CD1c-positive myeloid dendritic cell (primary cell): ENCODE data around the gene APMAP.
A peak's percentile ranks its signal among the peaks of the same experiment; 100 is the strongest.

Experiments used
- DNase-seq: peaks from one replicate; pipeline ENCODE4 v3.0.0-alpha.2; 2016; ENCODE audit errors: extremely low spot score

APMAP gene

DNA sequence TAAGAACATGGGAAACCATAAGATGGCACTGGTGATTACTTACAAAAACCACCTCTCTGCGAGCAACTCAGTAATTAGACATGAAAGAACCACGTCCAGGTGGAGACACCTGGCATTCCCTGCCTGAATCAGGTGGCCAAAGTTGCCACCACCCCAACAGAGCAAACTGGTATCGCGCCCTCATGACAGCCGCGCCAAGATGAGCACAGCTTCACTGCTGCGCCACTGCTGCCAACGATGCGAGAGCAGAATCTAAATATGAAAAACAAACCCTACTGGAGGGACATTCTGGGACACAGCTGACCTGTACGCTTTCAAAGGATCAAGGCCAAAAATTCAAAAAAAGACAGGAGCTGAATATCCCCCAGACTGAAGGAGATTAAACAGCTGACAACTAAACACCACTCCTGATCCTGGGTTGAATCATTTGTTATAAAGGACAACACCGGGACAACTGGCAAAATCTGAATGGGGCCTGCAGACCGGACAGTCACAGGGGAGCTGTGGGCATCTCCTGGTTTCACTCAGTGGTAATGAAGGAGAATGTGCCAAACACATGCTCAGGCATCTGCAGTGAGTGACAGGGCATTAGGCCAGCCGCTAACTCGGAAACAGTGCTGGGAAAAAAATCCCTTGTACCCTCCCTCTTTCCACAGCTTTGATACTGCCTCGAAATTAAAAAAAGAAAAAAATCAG, 26.1 kb downstream of the APMAP start:
- no peak for DNase-seq

DNA sequence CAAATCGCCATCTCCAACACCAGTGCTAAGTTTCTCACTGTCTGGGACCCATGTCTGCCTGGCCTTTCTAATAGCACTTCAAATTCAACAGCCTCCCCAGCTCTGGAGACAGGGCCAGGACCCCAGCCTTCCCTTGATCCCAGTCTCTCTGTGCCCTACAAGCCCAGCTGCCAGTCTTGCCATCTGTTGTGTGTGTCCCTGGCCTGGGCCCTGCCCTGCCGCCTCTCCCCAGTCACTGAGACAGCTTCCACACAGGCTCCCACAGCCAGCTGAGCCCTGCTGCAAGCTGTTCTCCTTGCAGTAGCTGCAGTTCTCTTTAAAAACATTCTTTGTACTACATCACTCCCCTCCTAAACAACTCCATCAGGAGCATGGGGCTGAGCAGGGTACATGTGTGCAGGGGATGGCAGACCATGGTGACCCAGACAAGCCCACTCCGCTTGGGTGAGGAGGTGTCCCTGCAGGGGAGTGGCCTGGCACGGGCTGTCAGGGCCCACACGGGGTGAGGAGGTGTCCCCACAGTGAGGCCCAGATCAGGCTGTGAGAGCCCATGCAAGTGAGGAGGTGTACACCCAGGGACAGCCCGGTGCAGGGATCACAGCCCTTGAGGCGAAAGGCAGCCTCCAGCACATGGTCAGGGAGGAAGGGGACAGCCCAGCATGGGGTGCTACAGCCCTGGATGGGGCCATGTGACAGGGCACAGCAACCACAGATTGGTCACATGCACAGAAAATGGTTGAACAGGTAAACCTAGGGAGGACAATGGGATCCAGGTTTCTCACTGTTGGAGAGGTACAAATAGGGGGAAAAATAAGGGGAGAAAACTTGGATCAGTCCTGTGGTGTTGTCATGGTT, 27.3 kb downstream of the APMAP start:
- DNase-seq = no peak

DNA sequence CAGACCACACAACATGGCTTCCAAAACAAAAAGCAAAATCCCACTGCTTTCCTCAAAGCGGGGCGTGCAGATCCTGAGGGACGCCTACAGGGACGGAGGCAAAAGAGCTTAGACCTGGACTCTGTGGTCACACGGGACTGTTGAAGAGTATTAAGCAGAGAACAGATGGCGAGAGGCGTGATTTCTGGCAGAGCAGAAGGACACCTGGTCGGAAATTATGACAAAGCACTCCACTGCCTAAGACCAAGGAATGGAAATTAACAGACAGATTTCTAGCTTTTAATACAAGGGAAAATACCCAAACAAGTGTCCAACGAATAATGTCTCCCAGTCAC, 28.1 kb downstream of the APMAP start:
- no peak for DNase-seq

DNA sequence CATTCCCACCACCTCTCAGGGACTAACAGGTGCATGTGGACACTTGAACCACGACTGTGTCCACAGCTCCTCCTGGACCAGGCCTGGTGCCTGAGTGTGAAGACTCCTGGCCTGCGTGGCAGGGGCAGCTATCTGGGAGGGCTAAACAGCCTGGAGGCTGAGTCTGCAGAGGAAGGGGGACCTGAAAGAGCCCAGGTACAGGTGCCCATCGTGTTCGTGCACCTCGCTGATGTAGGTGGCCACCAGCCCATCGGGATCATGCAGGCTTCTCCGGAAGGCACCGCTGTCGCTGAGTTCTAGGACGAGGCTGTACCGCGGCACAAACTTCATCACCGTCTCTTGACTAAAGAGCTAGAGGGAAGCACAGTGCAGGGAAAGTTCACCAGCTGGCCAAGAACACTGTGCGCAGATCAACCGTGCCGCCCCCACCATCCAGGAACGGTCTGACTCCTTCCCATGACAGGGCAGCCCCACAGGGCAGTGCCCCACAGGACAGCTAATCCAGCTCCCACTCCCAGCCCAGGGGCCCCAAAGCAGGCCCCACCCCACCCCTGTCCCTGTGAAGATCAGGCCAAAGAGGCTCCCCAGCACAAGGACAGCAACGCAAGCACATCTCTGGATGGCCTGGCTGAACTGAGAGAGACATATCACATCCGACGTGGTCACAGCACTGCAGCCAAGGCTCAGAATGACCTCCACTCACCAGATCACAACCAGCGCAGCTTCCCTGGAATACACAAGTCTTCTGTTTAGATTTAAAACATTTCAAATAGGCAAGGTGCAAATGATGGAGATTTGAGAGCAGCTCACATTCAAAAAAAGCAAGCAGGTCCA, 28.7 kb downstream of the APMAP start:
- no peak for DNase-seq

DNA sequence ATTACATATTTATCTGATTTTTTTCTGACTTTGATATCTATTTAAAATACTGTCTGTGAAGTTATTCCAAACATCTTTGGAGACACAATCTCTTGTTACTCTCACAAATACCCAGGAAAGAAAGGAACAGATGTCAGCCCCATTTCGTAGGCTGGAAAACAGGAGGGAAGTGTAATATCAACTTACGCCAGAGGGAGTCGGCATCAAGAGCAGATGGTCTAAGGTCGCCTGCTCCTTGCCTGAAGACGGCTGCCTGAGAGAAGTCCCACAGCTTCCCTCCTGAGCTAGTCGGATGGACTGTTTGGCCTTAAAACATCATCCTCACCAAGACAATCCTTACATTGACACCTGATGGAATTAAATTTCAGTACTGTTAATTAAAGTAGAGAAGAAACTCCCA, 30.0 kb downstream of the APMAP start:
- DNase-seq = no peak

DNA sequence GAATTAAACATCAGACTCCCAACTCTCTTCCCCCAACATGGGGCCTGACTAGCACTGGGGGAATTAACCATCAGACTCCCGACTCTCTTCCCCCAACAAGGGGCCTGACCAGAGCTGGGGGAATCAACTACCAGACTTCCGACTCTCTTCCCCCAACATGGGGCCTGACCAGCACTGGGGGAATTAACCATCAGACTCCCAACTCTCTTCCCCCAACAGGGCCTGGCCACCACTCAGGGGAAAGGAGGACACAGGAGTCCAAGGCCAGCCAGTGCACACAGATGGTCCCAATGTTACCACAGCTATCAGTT, 30.4 kb downstream of the APMAP start:
- DNase-seq = no peak

DNA sequence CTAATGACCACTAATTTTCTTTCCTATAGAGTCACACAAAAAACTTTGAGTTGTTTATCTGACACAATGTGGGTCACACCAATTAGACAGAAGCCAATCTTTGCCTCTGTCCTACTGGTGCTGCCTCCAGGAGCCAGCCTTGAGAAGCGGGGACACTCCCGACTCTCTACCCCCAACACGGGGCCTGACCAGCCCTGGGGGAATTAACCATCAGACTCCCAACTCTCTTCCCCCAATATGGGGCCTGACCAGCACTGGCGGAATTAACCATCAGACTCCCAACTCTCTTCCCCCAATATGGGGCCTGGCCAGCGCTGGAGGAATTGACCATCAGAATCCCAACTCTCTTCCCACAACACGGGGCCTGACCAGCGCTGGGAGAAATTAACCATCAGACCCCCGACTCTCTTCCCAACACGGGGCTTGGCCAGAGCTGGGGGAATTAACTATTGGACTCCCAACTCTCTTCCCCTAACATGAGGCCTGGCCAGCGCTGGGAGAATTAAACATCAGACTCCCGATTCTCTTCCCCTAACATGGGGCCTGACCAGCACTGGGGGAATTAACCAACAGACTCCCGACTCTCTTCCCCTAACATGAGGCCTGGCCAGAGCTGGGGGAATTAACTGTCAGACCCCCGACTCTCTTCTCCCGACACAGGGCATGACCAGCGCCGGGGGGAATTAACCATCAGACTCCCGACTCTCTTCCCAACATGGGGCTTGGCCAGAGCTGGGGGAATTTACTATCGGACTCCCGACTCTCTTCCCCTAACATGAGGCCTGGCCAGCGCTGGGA, 31.0 kb downstream of the APMAP start:
- no peak for DNase-seq

DNA sequence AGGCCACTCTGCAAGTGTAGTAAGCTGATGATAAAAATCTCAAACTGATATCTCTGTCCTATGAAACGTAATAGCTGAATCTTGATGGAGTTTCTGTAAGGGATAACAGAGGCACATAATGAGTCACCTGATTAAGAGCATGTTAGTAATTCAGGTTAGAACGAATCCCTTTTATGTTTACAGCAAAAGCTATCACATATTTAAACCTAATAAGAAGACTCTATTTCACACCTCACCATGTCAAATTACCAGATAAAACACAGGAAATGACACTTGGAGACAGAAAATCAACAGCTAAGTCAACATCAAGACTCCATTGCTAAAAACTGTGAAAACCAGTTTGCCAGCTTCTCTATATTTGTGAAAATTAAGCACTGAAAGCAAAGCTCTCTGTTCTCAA, 31.7 kb downstream of the APMAP start:
- DNase-seq = peak; percentile 16

DNA sequence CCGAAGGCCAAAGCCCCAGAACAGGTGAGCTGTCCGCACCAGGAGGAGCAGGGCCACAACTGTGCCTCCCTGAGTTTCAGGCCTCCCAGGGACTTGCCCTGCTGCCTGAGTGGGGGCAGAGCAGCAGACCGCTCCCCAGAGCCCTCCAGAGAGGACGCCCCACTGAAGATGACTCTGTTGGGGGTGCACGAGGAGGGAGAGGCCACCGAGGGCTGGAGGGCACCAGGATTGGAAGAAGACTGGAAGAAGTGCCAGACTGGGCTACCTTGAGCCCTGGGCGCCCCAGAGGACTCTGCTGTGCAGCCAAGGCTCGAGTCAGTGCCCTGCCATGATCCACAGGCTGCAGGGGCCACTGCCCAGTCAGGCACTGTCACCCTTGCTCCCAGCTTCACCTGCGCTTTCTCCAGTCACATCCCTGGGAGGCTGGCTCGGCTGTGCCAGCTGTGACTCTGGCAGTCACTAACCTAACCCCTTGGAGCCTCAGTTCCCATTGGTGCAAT, 32.2 kb downstream of the APMAP start:
- DNase-seq = no peak

DNA sequence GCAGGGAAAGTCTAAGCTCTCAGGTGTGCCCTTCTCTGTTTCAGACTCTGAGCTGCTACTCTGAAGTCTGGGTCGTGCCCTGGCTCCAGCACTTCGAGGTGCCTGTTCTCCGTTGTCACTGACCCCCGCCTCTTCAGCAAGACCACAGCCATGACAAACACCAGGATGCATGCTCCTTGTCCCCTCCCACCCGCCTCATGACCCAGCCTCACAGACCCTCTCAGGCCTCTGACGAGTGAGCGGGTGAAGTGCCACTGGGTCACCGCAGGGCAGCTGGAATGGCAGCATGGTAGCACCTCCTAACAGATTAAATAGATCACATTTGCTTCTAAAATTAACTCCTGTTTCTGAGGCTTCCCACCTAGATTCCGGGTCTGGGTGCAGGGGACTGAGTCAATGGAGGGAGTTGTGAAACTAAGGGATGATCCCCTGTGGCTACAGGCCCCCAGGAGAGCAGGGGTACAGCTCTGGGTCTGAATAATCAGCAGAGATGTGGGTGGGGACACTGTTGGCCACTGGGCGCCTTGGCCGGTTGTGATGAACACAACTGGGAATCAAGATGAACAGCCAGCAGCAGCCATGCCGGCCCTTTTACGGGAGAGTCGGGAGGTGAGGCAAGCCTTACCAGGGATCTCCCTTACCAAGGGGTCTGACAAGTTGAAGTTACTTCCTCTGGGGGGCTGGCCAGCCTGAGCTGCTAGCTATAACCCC, 32.8 kb downstream of the APMAP start:
- DNase-seq = no peak

DNA sequence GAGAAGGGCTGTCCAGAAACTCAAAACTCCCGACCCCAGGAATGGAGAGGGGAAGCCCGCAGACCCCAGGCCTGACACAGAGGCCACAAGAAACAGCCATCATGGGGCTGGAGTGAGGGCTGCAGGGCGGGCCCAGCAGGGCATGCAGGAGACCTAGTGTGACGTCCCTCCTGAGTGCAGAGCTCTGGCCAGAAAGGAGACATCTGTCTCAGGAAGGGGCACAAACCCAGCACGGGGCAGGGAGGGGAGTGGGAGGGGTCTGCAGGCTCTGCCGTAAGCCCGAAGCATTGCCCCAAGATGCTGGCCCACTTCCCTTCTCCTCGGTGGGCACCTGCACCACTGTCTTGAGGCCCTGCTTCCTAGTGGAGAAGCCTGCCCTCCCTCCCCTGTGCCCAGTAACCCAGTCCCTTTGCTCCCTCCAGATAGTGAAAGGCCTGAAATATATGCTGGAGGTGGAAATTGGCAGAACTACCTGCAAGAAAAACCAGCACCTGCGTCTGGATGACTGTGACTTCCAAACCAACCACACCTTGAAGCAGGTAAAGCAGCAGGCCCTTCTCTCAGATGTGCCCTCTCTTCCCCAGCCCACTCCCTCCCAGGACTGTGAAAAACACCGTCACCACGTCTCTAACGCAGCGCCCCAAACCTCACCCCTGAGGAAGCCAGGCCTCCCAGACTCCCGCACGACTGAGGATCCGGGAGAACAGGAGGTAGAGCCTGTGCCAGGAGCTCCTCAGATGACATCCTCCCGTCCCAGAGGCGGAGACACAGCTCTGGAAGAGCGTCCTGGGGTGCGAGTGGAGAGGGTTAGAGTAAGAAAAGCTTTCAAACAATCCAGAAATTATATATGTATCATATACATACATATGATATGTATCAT, 33.8 kb downstream of the APMAP start:
- DNase-seq = no peak

DNA sequence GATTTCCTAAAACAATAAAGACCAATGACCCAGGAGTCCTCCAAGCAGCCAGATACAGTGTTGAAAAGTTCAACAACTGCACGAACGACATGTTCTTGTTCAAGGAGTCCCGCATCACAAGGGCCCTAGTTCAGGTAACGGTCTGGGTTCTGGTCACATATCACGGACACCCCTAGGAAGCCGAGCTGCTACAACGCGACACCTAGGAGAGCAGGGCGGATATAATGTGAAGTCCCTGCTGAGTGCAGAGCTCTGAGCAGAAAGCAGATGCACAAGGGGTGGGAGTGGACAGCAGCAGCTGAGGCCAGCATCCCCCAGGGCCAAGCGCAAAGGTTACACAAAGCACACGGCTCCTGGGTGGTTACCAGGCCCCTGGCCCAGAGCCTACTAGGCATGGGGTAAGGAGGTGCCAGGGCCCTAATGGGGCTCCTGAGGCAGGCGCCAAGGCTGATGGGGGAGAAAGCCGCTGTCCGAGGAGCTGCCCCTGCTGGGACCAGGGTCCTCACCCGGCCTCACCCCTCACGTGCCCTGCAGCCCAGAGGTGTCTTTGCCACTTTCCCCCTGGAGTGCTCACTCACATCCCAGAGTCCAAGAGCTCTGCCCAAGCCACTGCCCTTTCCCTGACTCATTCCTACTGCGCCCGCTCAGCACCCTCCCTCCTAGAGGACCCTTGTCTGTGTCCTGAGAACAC, 35.1 kb downstream of the APMAP start:
- DNase-seq = no peak

DNA sequence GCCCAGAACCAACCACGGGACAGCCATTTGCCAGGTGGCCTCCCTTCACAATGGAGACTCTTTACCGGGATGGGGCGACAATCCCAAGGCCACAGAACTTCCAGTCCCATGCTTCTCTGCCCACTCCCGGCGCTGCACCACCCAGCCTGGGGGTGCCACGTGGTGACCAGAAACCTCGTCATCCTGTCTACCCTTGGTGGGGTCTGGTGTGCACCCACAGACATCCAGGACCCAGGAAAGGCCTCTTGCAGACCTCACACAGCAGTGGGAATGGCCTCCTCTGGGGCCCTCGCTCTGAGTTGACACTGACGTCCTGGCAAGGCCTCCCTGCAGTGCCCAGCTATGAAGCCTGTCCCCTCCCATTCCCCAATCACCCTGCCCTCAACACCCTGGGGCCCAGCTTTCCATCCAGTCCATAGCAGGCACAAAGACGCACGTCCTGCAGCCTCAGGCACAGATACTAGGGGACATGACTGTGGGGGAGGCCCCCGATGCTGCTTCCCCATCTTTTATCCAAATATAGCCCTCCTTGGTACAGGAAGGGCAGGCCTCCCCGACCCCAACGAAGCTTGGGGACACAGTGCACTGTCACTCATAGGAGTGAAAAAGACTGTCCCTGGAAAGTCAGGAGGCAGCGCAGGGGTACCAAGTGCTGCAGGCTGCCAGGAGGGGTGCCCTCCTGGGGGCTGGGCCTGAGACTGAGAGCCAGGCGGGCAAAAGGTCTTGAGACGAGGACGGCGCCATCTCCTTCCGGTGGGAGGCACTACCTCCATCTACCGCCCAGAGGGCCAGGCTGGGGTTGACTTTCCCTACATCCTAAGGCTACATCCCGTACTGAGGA, 36.3 kb downstream of the APMAP start:
- no peak for DNase-seq

DNA sequence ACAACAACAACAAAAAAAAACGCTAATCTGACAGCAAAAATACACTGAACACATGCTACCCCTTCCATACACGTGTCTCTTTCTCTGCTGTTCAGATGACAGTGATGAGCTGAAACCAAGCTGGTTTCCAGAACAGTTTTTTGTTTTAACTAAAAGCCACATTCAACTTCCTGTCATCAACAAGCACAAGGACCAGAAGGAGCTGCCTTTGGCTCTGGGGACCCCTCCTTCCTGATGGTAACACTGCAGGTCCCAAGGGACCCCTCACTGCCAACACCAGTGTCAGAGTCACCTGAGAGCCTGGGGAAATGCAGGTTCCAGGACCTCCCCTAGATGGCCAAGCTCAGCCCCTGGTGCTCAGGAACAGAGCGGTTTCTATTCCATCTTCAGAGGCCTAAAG, 37.5 kb downstream of the APMAP start:
- DNase-seq = peak; percentile 22

DNA sequence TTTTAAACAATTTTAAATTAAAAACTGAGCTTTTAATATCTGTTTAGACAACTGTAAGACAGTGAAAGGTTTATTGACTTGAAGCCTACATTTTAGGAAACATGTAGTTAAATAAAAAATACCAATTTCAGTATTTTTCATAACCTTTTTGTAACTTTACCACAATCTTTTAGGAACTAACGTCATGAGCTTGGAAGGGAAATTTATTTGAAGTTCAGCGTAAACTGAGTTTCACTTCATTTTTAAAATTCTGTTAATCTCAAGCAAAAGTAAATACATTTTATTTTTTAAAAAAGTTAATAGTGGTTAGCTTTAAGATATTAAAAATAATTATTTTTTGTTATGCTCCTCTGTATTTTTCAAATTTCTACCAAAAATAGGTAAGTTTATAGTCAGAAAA, 38.0 kb downstream of the APMAP start:
- peak; percentile 24 for DNase-seq

DNA sequence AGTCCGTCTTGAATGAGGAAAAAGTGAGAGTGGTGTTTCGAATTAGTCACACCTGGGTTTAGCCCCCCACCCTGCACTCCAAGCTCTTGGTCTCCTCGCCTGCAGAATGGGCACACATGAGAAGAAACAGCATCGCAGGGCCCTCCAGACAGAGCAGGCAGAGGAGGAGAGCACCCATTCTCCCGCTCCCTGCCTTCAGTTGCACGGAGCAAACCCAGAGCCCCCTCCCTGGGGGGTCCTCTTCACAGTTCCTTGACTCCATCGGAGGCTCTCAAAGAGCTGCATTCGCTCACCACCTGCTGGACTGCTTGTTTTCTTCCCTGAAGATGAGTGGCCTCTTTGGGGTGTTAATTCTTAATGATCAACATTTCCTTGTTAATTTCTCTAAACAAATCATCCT, 38.4 kb downstream of the APMAP start:
- no peak for DNase-seq

DNA sequence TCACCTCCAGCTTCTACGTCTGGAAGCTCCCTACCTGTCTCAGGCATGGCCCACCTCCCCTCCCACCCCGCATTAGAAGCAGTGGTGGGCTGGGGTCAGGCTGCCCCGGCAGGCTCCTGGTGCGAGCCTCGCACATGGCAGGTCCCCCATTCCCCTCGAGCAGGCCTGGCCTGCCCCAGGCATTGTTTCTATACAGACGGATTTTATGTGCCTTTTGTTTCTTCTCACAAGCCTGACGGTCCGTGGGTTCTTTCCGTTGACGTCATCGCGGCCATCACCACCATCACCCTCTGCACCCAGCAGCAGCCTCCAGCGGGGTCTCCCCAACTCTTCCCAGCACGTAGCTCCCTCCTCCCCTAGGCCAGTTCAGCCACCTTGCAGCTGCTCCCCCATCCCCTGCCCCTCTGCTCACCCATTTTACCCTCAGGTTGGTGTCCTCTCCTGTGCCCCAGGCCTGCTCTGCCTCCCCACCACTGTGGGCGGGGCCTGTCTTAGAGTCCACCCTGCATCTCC, 38.9 kb downstream of the APMAP start:
- no peak for DNase-seq

DNA sequence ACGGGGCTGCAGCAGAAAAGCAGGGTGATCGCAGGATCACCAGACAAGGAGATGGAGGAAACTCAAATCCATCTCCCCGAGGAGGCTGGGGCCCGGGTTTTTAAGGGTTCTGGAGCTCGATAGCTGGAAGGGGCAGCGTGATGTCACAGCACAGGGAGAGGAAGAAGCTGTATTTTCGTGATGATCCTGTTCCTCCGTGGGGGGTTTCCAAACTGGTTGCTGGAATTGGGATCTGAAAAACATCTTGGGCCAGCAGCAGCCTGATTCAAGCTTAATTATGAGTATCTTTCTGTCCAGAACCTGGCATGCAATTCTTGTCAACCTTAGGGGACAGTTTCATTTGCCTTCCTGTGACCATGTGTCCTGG, 39.4 kb downstream of the APMAP start:
- no peak for DNase-seq
